Loucy (cell line): ENCODE results near the gene DDX18.
A peak's percentile ranks its signal among the peaks of the same experiment; 100 is the strongest.

Source experiments
- H2AFZ ChIP-seq: fragments of 200-600 bp; sonication (generic); 2 replicates; pipeline ENCODE4 v1.6.0; 2016; ENCODE audit warnings: antibody characterized with exemption, mild to moderate bottlenecking, low read length, moderate library complexity
- H3F3A ChIP-seq: fragments of 200-600 bp; 2 replicates; pipeline ENCODE4 v1.6.0; 2016; ENCODE audit warnings: antibody characterized with exemption, low read depth, mild to moderate bottlenecking
- H3K27me3 ChIP-seq: fragments of 200-600 bp; sonication (generic); 2 replicates; pipeline ENCODE4 v1.6.1; 2014; ENCODE audit warnings: low read length, mild to moderate bottlenecking; ENCODE audit not compliant: insufficient read depth, poor library complexity, severe bottlenecking
- H3K36me3 ChIP-seq: fragments of 200-600 bp; sonication (generic); 2 replicates; pipeline ENCODE4 v1.6.1; 2016; ENCODE audit warnings: low read length; ENCODE audit not compliant: insufficient read depth
- H3K4me1 ChIP-seq: fragments of 200-600 bp; sonication (generic); 2 replicates; pipeline ENCODE4 v1.5.1; 2014; ENCODE audit warnings: low read length, mild to moderate bottlenecking; ENCODE audit not compliant: insufficient read depth, poor library complexity, severe bottlenecking
- H3K4me2 ChIP-seq: fragments of 200-600 bp; sonication (generic); 2 replicates; pipeline ENCODE4 v1.6.0; 2014; ENCODE audit warnings: antibody characterized with exemption, low read length, low read depth, mild to moderate bottlenecking; ENCODE audit not compliant: poor library complexity, severe bottlenecking
- H3K4me3 ChIP-seq: fragments of 200-600 bp; sonication (generic); 2 replicates; pipeline ENCODE4 v1.5.1; 2014; ENCODE audit warnings: low read length, mild to moderate bottlenecking, mixed read lengths; ENCODE audit not compliant: poor library complexity, severe bottlenecking
- H3K79me2 ChIP-seq: fragments of 200-600 bp; sonication (generic); 2 replicates; pipeline ENCODE4 v1.6.1; 2014; ENCODE audit warnings: low read length; ENCODE audit not compliant: insufficient read depth
- H3K9ac ChIP-seq: fragments of 200-600 bp; sonication (generic); 2 replicates; pipeline ENCODE4 v1.6.0; 2014; ENCODE audit warnings: mild to moderate bottlenecking, low read depth, low read length, moderate library complexity; ENCODE audit not compliant: poor library complexity, severe bottlenecking
- H3K9me2 ChIP-seq: fragments of 200-600 bp; sonication (generic); replicated peaks from 2 replicates; pipeline ENCODE4 v1.6.1; 2016; ENCODE audit warnings: low read depth, low read length, mixed read lengths
- H3K9me3 ChIP-seq: fragments of 200-600 bp; sonication (generic); 2 replicates; pipeline ENCODE4 v1.6.1; 2014; ENCODE audit warnings: mild to moderate bottlenecking, antibody characterized with exemption, low read length, low read depth; ENCODE audit not compliant: insufficient read depth
- H4K20me1 ChIP-seq: fragments of 200-600 bp; sonication (generic); 2 replicates; pipeline ENCODE4 v1.6.0; 2014; ENCODE audit warnings: antibody characterized with exemption, low read length, mild to moderate bottlenecking; ENCODE audit not compliant: insufficient read depth, poor library complexity, severe bottlenecking
- EZH2phosphoT487 ChIP-seq: fragments of 200-600 bp; IDR thresholded peaks from 2 replicates; pipeline ENCODE4 v1.6.1; 2018; ENCODE audit warnings: antibody characterized with exemption, mild to moderate bottlenecking, moderate library complexity, borderline replicate concordance
- TF ChIP-seq, protein P1 (sequence below): fragments of 200-600 bp; sonication (generic); conservative IDR thresholded peaks from 2 replicates; pipeline ENCODE4 v1.5.1; 2014; ENCODE audit warnings: mild to moderate bottlenecking, antibody characterized with exemption, low read length

The DDX18 gene

DNA sequence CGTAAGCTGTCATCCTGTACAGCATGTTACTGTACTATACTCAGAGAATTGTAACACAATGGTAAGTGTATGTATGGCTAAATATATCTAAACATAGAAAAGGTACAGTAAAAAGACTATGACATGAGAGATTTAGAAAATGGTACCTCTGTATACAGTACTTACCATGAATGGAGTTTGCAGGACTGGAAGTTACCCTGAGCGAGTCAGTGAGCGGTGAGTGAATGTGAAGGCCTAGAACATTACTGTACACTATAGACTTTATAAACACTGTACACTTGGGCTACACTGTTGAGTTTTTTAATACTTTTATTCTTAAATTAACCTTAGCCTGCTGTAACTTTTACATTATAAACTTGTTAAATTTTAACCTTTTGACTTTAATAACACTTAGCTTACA lies 1.5 kb downstream of the DDX18 start:
- Histone ChIP-seq H3K9ac (peak overlapping the region; percentile 79), H3K9me3 (no peaks in the 10 kb centered on the region), H3K4me1 (peaks cover 19% of the 10 kb centered on the region), H2AFZ (no peak overlapping the region), H4K20me1 (peaks cover 28% of the 10 kb centered on the region), H3K36me3 (peaks cover 34% of the 10 kb centered on the region), H3K4me2 (peak overlapping the region; percentile 94), H3K4me3 (peak overlapping the region; percentile 86), H3K9me2 (no peaks in the 10 kb centered on the region), H3K79me2 (peaks cover 53% of the 10 kb centered on the region), H3K27me3 (no peaks in the 10 kb centered on the region), H3F3A (no peaks in the 10 kb centered on the region)
- no peak for TF ChIP-seq EZH2phosphoT487
- TF ChIP-seq, protein P1, sequence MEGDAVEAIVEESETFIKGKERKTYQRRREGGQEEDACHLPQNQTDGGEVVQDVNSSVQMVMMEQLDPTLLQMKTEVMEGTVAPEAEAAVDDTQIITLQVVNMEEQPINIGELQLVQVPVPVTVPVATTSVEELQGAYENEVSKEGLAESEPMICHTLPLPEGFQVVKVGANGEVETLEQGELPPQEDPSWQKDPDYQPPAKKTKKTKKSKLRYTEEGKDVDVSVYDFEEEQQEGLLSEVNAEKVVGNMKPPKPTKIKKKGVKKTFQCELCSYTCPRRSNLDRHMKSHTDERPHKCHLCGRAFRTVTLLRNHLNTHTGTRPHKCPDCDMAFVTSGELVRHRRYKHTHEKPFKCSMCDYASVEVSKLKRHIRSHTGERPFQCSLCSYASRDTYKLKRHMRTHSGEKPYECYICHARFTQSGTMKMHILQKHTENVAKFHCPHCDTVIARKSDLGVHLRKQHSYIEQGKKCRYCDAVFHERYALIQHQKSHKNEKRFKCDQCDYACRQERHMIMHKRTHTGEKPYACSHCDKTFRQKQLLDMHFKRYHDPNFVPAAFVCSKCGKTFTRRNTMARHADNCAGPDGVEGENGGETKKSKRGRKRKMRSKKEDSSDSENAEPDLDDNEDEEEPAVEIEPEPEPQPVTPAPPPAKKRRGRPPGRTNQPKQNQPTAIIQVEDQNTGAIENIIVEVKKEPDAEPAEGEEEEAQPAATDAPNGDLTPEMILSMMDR, result no peak

DNA sequence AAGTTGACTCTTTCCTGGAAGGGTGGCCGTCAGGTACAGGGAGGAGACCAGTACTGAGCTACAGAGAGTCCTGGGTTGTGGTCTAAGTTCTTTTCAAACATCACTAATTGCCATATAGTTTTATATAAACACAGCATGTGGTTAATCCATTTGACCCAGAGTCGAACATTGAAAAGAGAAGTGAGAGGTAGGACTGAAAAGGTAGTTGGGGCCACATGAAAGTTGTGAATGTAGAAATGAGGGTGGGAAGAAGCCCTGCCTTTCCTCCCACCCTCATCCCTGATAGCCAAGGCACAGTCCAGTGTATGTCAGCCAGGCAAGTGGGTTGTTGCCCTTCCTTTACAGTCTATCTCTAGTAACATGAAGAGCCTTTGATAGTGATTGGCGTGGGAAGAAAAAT lies 4.4 kb downstream of the DDX18 start:
- Histone ChIP-seq H3K79me2 (peaks cover 53% of the 10 kb centered on the region), H3K27me3 (no peaks in the 10 kb centered on the region), H4K20me1 (peaks cover 28% of the 10 kb centered on the region), H2AFZ (no peak overlapping the region), H3K9ac (no peak overlapping the region), H3K36me3 (peaks cover 63% of the 10 kb centered on the region), H3K9me3 (no peaks in the 10 kb centered on the region), H3K4me1 (peaks cover 19% of the 10 kb centered on the region), H3K4me3 (peak overlapping the region; percentile 86), H3F3A (no peaks in the 10 kb centered on the region), H3K9me2 (no peaks in the 10 kb centered on the region), H3K4me2 (peak overlapping the region; percentile 94)
- no peak for TF ChIP-seq EZH2phosphoT487
- TF ChIP-seq, protein P1, result no peak

- Histone ChIP-seq H3K79me2 (peaks cover 44% of the 10 kb centered on the region), H3K4me1 (peaks cover 17% of the 10 kb centered on the region), H2AFZ (no peak overlapping the region), H3K27me3 (no peaks in the 10 kb centered on the region), H3F3A (no peaks in the 10 kb centered on the region), H3K36me3 (peaks cover 79% of the 10 kb centered on the region), H3K4me2 (peak overlapping the region; percentile 29), H3K9ac (no peak overlapping the region), H3K9me3 (no peaks in the 10 kb centered on the region), H3K9me2 (no peaks in the 10 kb centered on the region), H4K20me1 (peaks cover 25% of the 10 kb centered on the region), H3K4me3 (no peak overlapping the region)
- TF ChIP-seq, protein P1, result no peak
- TF ChIP-seq EZH2phosphoT487, result no peak
Observed at GRCh38 chr2:117820444-117820843, 6.0 kb downstream of the DDX18 start.
